Urinary bladder (tissue), 4 donors: ENCODE results near the gene CCDC60. TPM values are rescaled to one million over a fixed set of nuclear protein-coding genes. Genes with fewer than 3 reads are reported as not detected.
"Not testable (repeated sequence)": the region's sequence is repeated elsewhere in the genome, so short reads cannot be mapped to it uniquely, and the experiment has no call there.

ENCODE experiments used
- DNase-seq: peaks from one replicate; pipeline ENCODE4 v3.0.0-alpha.2; 2015; ENCODE audit errors: extremely low spot score
- H3K27ac ChIP-seq: one replicate; pipeline ENCODE4 v1.5.1; 2013; ENCODE audit warnings: low read depth, mild to moderate bottlenecking, moderate library complexity
- H3K36me3 ChIP-seq: one replicate; pipeline ENCODE4 v1.6.1; 2013; ENCODE audit warnings: mild to moderate bottlenecking, moderate library complexity; ENCODE audit not compliant: insufficient read depth
- H3K4me1 ChIP-seq: one replicate; pipeline ENCODE4 v1.6.1; 2013; ENCODE audit warnings: mild to moderate bottlenecking, moderate library complexity; ENCODE audit not compliant: insufficient read depth
- H3K4me3 ChIP-seq: one replicate; pipeline ENCODE4 v1.5.1; 2013; ENCODE audit warnings: low read depth, low read length
- WGBS: extraction: QIAGEN DNeasy Blood & Tissue Kit; methylation state at CpG from one replicate; pipeline ENCODE4 v1.1.7; 2013; 5-methylcytosine and 5-hydroxymethylcytosine counted together
- polyA plus RNA-seq: library from polyadenylated mRNA; stranded (reverse); fragments of 200-250 nt; gene quantifications from one replicate; pipeline ENCODE4 v1.2.3, GENCODE V29; 2013
- total RNA-seq: library from RNA; depleted of rRNA; stranded (reverse); fragments of >200 nt; gene quantifications from one replicate; pipeline ENCODE4 v1.2.3, GENCODE V29; 2014
- donor health status: healthy with polysubstance abuse.
- donor health status: healthy.

CCDC60 gene
- total and polyA plus RNA-seq, 2 donors, result 4.9 to 5.6 TPM

DNA sequence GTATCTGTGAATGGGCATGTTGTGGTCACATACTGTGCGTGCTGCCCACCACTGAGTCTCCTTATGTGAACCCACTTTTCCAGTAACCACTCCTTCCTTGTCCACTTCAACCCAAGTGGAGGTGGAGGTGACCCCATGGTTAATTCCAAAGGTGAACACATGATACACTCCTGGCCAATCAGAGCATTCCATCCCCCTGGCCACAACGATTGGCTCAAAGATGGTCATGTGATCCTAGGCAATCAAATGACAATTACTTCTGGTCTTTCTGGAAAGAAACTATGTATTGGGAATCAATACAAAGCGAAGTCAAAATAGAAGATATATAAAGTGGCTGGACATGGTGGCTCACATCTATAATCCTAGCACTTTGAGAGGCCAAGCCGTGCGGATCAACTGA lies 20.2 kb upstream of the CCDC60 start:
- WGBS, result 94% methylated on average over 5 of the region's 5 CpGs
- DNase-seq, result no peak
- no peaks in the 10 kb centered on the region for H3K36me3 ChIP-seq
- no peak overlapping the region for H3K27ac ChIP-seq
- no peaks in the 10 kb centered on the region for H3K4me1 ChIP-seq
- H3K4me3 ChIP-seq, result no peak overlapping the region

- H3K27ac ChIP-seq, result no peak overlapping the region
- no peaks in the 10 kb centered on the region for H3K4me1 ChIP-seq
- H3K4me3 ChIP-seq, result no peak overlapping the region
- no peaks in the 10 kb centered on the region for H3K36me3 ChIP-seq
- DNase-seq, result no peak
- WGBS, result 60% methylated on average over 2 of the region's 2 CpGs
Measured at GRCh38 chr12:119319638-119320037, 14.9 kb upstream of the CCDC60 start.

DNA sequence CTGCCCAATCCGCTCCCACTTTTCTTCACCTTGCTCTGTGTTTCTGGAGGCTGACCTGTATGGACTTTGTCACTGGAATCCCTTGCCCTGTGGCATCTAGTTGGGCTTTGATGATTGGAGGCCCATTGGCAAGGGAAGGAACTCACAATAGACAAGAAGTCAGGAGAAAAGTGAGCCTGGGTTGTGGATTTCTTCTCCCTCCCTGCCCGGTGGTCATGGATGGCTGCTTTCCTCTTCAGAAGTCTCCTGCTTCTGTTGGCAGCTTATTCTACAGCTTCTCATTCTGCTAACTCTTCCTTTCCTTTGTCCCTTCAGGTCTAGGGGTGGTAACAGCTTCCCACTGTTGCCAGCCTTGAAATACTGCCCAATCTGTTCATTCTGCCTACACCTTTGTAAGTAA lies 13.9 kb upstream of the CCDC60 start:
- no peak overlapping the region for H3K27ac ChIP-seq
- no peak for DNase-seq
- no peaks in the 10 kb centered on the region for H3K4me1 ChIP-seq
- no peak overlapping the region for H3K4me3 ChIP-seq
- H3K36me3 ChIP-seq, result no peaks in the 10 kb centered on the region
- 63% methylated on average over 2 of the region's 2 CpGs for WGBS

DNA sequence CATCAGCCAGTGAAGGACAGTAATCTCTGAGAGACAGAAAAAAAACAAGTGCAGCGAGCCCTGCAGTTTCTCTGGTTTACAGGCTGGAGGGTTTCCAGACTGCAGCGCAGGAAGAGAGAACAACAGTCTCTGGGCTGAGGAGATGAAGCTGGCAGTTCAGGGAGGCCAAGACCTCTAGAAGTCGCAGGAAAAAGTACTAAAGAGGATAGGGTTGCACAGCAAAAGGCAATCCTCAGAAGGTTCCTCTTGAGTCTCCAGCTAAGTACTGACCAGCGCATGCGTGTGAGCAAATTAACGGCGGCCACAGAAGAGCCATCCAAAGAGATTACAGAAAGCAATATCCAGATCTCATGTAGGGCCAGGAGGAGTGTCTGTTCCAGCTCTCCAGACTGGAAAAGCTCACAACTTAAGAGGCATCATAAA lies 12.2 kb upstream of the CCDC60 start:
- no peak overlapping the region for H3K27ac ChIP-seq
- no peak for DNase-seq
- 38% methylated on average over 7 of the region's 7 CpGs for WGBS
- no peaks in the 10 kb centered on the region for H3K4me1 ChIP-seq
- H3K36me3 ChIP-seq, result no peaks in the 10 kb centered on the region
- no peak overlapping the region for H3K4me3 ChIP-seq

- no peaks in the 10 kb centered on the region for H3K36me3 ChIP-seq
- H3K4me3 ChIP-seq, result no peak overlapping the region
- H3K27ac ChIP-seq, result no peak overlapping the region
- 24% methylated on average over 1 of the region's 1 CpG for WGBS
- DNase-seq, result no peak
- H3K4me1 ChIP-seq, result no peaks in the 10 kb centered on the region
Measured at GRCh38 chr12:119325813-119326212, 8.7 kb upstream of the CCDC60 start.

DNA sequence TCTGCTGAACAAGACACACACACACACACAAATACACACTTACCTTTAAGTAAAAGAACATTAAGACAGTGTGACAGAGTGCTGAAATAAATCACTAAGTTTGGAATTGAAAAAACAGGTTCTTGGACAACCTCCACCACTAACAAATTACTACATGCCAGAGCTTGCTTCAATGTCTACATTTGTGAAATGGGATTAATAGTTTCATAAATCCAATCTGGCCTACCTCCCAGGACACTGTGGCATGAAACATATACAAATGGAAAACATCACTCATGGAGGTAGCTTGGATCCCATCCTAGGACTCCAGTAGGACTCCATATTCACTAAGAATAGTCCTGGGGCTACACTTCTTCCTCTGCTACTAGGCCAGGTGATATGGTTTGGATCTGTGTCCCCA lies 8.2 kb upstream of the CCDC60 start:
- no peaks in the 10 kb centered on the region for H3K4me1 ChIP-seq
- no peak for DNase-seq
- H3K36me3 ChIP-seq, result no peaks in the 10 kb centered on the region
- H3K27ac ChIP-seq, result no peak overlapping the region
- H3K4me3 ChIP-seq, result no peak overlapping the region

DNA sequence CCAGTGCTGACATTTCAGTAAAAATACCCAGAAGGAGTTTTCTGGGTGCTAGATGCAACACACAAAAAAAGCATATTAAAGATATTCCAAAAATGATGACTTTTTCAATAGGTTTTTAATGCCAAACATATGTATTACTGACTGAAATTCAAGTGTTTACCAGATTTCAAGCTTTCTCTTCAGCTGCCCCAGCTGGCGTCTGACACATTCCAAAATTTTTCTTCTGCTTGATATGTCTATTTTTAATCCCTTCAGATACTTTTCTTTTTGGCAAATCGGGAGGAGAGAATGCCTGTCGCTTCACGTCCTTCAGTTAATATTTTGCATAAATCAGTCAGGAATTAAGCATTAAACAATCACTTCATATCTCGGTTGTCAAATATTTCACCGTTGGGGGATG lies 7.1 kb upstream of the CCDC60 start:
- Histone ChIP-seq H3K4me1 (no peaks in the 10 kb centered on the region), H3K27ac (no peak overlapping the region), H3K36me3 (no peaks in the 10 kb centered on the region), H3K4me3 (no peak overlapping the region)
- WGBS, result 31% methylated on average over 6 of the region's 6 CpGs
- no peak for DNase-seq

GRCh38 chr12:119328111-119328510 lies 6.4 kb upstream of the CCDC60 start:
- no peaks in the 10 kb centered on the region for H3K36me3 ChIP-seq
- no peak for DNase-seq
- H3K27ac ChIP-seq, result no peak overlapping the region
- no peaks in the 10 kb centered on the region for H3K4me1 ChIP-seq
- 40% methylated on average over 3 of the region's 3 CpGs for WGBS
- no peak overlapping the region for H3K4me3 ChIP-seq

DNA sequence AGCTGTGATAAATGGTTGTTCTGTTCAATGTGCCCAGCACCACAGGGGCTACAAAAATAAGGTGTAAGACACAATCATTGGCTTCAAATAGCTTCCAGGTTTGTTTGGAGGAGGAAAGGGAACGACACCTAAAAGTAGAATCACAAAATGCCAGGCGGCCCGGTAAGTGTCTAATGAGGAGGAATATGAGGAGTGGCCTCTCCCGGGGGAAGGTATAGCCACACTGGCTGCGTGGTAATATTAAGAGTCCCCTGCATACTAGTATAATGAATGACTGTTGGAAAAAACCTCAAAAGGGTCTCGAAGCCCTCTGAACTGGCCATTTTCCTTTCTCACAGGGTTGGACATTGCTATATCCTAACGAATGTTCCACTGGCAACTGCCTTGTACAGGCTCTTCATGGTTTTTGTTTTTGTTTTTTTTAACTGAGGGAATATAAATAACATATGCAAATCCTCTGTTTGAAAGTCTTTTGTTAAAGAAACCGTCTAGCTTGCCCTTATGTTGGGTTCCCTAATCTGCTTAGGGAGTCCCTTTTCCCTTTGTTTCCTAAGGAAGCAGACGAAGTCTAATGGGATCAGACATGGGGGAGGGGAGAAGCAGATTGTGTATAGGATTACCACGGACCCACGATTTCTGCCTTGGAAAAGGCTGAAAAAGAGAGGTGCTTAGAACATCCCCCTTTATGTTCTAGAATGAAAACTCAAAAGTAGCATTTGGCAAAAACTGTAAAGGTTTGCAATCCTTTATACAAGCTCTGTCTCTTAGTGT lies 4.2 kb downstream of the CCDC60 start:
- H3K36me3 ChIP-seq, result peaks cover 1% of the 10 kb centered on the region
- DNase-seq, result no peak
- no peaks in the 10 kb centered on the region for H3K4me1 ChIP-seq
- no peak overlapping the region for H3K4me3 ChIP-seq
- WGBS, result 45% methylated on average over 11 of the region's 11 CpGs
- no peak overlapping the region for H3K27ac ChIP-seq

DNA sequence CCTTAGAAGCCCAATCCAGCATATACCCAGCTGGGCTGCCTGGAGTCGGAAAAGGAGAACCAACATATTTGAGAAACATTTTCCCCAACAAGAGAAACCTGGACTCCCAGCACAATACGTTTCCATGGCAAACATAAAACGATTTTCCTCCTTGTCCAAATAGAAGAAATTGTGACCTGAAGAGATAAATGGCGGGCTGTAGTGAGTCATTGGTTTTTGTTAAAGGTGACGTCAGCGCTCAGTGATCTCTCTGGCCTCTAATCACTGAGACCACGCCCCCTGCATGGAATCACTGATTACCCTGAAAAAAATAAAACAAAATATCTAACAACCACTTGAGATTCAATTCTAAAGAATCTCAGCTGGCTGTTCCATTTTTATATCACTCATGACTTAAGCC lies 6.0 kb downstream of the CCDC60 start:
- 78% methylated on average over 7 of the region's 7 CpGs for WGBS

DNA sequence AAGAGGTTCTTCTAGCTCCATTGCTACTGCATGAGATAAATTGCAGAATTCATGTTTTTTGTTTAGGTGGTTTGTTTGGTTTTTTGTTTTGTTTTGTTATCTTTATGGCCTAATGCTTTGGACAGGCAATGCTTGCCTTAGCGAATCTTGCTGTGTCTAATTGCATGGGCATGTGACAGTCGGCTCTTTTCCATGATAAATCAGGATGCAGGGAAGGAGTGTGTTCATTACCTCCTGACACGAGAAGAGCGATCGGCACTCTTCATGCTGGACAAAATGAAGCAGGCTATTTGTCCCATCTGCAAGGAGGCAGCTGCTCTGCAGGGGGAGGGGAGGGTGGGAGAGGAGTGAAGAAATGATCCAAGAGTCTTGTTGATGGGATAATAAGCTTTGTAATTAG lies 6.5 kb downstream of the CCDC60 start:
- 73% methylated on average over 5 of the region's 5 CpGs for WGBS

More for the DNA sequence above, 6.0 kb downstream of the CCDC60 start:
- Histone ChIP-seq H3K36me3 (peaks cover 1% of the 10 kb centered on the region), H3K4me3 (no peak overlapping the region), H3K27ac (no peak overlapping the region), H3K4me1 (no peaks in the 10 kb centered on the region)
- DNase-seq, result no peak

GRCh38 chr12:119341988-119342387 lies 7.5 kb downstream of the CCDC60 start:
- 88% methylated on average over 2 of the region's 2 CpGs for WGBS
- DNase-seq, result no peak
- H3K4me1 ChIP-seq, result no peaks in the 10 kb centered on the region
- peaks cover 1% of the 10 kb centered on the region for H3K36me3 ChIP-seq
- no peak overlapping the region for H3K4me3 ChIP-seq
- no peak overlapping the region for H3K27ac ChIP-seq

More for the DNA sequence above, 6.5 kb downstream of the CCDC60 start:
- Histone ChIP-seq H3K4me3 (no peak overlapping the region), H3K36me3 (peaks cover 1% of the 10 kb centered on the region), H3K27ac (no peak overlapping the region), H3K4me1 (no peaks in the 10 kb centered on the region)
- DNase-seq, result no peak

DNA sequence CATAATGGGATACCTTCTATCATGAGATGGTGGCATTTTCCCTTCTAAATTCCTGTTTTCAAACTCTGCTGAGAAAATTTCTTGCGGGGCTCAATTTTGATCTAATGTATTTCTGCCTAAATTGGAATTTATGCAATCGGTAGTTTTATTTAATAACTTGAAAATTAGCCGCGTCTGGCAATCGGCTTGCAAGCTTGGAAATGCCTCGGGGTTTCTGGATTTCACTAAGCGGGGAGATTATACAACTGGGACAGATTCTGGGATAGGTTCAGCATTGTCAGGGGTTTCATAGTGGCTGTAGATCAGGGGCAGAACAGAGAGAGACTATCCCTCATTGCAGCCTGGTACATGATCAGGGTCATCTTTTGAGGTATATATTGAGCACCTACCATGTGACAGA lies 8.6 kb downstream of the CCDC60 start:
- Histone ChIP-seq H3K4me3 (no peak overlapping the region), H3K4me1 (no peaks in the 10 kb centered on the region), H3K36me3 (peaks cover 1% of the 10 kb centered on the region), H3K27ac (no peak overlapping the region)
- no peak for DNase-seq
- 83% methylated on average over 7 of the region's 7 CpGs for WGBS

DNA sequence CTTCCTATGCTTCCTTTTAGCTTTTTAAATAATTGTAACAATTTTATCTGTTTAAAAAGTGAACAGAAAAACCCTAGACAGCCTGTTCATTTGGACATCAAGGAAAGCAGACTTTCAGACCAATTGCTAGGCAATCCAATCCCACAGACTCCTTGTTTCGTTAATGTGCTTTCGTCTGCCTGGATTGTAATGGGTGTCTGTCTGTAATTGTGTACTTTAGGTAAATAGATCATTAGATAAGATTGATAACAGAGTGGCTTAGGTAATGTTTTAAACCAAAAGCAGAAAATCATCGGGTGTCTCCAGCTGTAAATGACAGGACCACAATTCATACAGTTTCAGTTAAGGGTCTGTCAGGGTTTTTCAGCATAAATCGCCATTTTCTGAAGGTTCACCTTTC lies 19.6 kb downstream of the CCDC60 start:
- Histone ChIP-seq H3K36me3 (no peaks in the 10 kb centered on the region), H3K4me1 (no peaks in the 10 kb centered on the region), H3K4me3 (no peak overlapping the region), H3K27ac (no peak overlapping the region)
- DNase-seq, result no peak
- WGBS, result 32% methylated on average over 4 of the region's 4 CpGs

- WGBS, result 95% methylated on average over 26 of the region's 33 CpGs
- DNase-seq, H3K36me3 ChIP-seq, H3K4me3 ChIP-seq, H3K27ac ChIP-seq, H3K4me1 ChIP-seq: not testable (repeated sequence)
Measured at GRCh38 chr12:119360366-119360765, 25.8 kb downstream of the CCDC60 start.
